Calu3 (cell line): ENCODE measurements around the gene GPX3. TPM values are rescaled to one million over a fixed set of nuclear protein-coding genes. Genes with fewer than 3 reads are reported as not detected.
A peak's percentile ranks its signal among the peaks of the same experiment; 100 is the strongest.

Experiments
- BruUV-seq: library from RNA; stranded (reverse); fragments of 400-500 nt; replicated peaks from 2 replicates; lab custom pipeline; 2021; lab: Mats Ljungman, UMichigan
- CTCF ChIA-PET: fragments of 300-600 bp; sonication (Branson Sonifier 250); formaldehyde crosslinking; loops from one replicate; lab custom pipeline; 2022; ENCODE audit warnings: antibody characterized with exemption; lab: Charles Lee
- DNase-seq: peaks from one replicate; pipeline ENCODE4 v3.0.0; 2022
- H3K27ac Mint-ChIP-seq: one replicate; pipeline ENCODE4 v1.8.0; 2022; ENCODE audit warnings: mixed read lengths; ENCODE audit not compliant: unreplicated experiment
- H3K27me3 Mint-ChIP-seq: one replicate; pipeline ENCODE4 v1.8.0; 2022; ENCODE audit warnings: mixed read lengths; ENCODE audit not compliant: unreplicated experiment
- H3K36me3 Mint-ChIP-seq: one replicate; pipeline ENCODE4 v1.8.0; 2022; ENCODE audit warnings: mild to moderate bottlenecking, moderate library complexity, mixed read lengths; ENCODE audit not compliant: insufficient read depth, unreplicated experiment
- H3K4me1 Mint-ChIP-seq: one replicate; pipeline ENCODE4 v1.8.0; 2022; ENCODE audit warnings: mild to moderate bottlenecking, low read depth, mixed read lengths; ENCODE audit not compliant: unreplicated experiment
- H3K4me3 Mint-ChIP-seq: one replicate; pipeline ENCODE4 v1.8.0; 2022; ENCODE audit warnings: mild to moderate bottlenecking, low read depth, moderate library complexity, mixed read lengths; ENCODE audit not compliant: unreplicated experiment
- H3K9me3 Mint-ChIP-seq: one replicate; pipeline ENCODE4 v1.8.0; 2022; ENCODE audit warnings: low read depth, mixed read lengths; ENCODE audit not compliant: unreplicated experiment
- intact Hi-C: fragments of 100-400 bp; cut with micrococcal nuclease; formaldehyde crosslinking; loops from one replicate; pipeline ENCODE4 v1.10.0; 2022; ENCODE audit not compliant: unreplicated experiment
- total RNA-seq: library from RNA; stranded (reverse); gene quantifications from 2 replicates; pipeline ENCODE4 v1.2.3, GENCODE V29; 2022
- TF ChIP-seq, protein P1 (sequence below): fragments of 200-600 bp; IDR thresholded peaks from one replicate; pipeline ENCODE4 v1.8.0; 2022; ENCODE audit warnings: antibody characterized with exemption; ENCODE audit not compliant: unreplicated experiment

Gene GPX3
- total RNA-seq, 1 experiment from 2014 or later = not detected

- TF ChIP-seq, protein P1, sequence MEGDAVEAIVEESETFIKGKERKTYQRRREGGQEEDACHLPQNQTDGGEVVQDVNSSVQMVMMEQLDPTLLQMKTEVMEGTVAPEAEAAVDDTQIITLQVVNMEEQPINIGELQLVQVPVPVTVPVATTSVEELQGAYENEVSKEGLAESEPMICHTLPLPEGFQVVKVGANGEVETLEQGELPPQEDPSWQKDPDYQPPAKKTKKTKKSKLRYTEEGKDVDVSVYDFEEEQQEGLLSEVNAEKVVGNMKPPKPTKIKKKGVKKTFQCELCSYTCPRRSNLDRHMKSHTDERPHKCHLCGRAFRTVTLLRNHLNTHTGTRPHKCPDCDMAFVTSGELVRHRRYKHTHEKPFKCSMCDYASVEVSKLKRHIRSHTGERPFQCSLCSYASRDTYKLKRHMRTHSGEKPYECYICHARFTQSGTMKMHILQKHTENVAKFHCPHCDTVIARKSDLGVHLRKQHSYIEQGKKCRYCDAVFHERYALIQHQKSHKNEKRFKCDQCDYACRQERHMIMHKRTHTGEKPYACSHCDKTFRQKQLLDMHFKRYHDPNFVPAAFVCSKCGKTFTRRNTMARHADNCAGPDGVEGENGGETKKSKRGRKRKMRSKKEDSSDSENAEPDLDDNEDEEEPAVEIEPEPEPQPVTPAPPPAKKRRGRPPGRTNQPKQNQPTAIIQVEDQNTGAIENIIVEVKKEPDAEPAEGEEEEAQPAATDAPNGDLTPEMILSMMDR = no peak
- Mint-ChIP-seq H3K27ac (no peak overlapping the region), H3K27me3 (peaks cover 26% of the 10 kb centered on the region), H3K36me3 (no peaks in the 10 kb centered on the region), H3K4me3 (no peak overlapping the region), H3K4me1 (no peaks in the 10 kb centered on the region), H3K9me3 (no peaks in the 10 kb centered on the region)
- CTCF ChIA-PET = no interaction called here
- intact Hi-C loops = loop anchor here (10.0 kb wide), 1 partner anchor 443 kb away; the partner anchor contains the start of gene SLC36A1
- DNase-seq = no peak
- BruUV-seq = no TSS peak
Measured at GRCh38 chr5:151001436-151001835, 19.0 kb upstream of the GPX3 start.

DNA sequence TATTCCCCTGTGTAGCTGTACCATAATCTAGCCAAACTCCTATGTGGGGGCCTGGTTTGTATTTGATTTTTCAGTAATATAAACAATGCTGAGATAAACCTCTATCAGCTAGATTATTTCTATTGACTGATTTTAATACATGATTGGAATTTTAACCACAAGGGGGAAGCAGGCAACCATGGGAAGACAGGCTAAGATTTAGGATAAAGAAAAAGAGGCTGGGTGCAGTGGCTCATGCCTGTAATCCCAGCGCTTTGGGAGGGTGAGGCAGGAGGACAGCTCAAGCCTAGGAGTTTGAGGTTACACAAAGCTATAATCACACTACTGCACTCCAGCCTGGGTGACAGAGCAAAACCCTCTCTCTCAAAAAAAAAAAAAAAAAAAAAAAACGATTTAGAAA lies 18.1 kb upstream of the GPX3 start:
- H3K9me3 Mint-ChIP-seq = no peaks in the 10 kb centered on the region
- BruUV-seq = no TSS peak
- CTCF ChIA-PET = interaction anchor here (0.7 to 1.5 kb wide), 9 partner anchors 57 to 318 kb away, joined by 3 to 19 read pairs (median 8); partner anchors contain the start of gene ANXA6
- no peak overlapping the region for H3K27ac Mint-ChIP-seq
- no peaks in the 10 kb centered on the region for H3K36me3 Mint-ChIP-seq
- H3K4me1 Mint-ChIP-seq = no peaks in the 10 kb centered on the region
- no peak overlapping the region for H3K4me3 Mint-ChIP-seq
- peak; percentile 52 for DNase-seq
- intact Hi-C loops = loop anchor here (1.0 to 10.0 kb wide), 5 partner anchors 113 to 443 kb away; partner anchors contain the start of gene SLC36A1
- H3K27me3 Mint-ChIP-seq = peaks cover 26% of the 10 kb centered on the region
- TF ChIP-seq, protein P1 = no peak

DNA sequence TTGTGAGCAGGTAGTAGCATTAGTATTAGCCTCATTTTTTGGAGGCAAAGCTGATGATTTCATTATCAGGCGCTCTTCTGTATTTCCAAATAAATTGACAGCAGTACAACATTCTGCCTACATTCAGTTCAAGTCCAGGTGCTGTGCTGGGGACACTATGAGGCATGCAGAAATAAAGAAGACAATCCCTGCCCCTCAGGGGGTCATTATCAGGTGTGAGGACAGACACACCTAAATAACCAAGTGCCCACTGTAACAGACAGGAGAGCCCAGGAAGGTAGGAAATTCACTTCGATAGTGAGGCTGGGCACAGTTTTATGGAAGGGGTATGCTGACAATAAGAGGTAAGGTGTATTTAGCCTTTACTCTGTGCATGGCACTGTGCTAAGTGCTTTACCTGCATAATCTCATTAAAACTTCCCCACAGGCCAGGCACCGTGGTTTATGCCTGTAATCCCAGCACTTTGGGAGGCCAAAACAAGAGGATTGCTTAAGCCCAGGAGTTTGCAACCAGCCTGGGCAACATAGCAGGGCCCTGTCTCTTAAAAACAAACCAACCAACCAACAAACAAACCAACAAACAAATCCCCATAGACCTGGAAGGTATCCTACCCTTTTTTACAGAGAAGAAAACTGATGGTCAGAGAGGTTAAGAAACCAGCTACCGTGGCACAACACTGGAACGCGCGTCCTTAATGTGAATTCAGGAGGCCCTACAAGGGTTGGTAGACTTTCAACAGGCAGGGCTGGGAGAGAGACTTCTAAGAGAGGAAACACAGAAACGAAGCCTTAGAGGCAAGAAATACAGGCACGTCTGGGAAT lies 17.5 kb upstream of the GPX3 start:
- Mint-ChIP-seq H3K36me3 (no peaks in the 10 kb centered on the region), H3K27me3 (peaks cover 26% of the 10 kb centered on the region), H3K4me3 (no peak overlapping the region), H3K27ac (no peak overlapping the region), H3K9me3 (no peaks in the 10 kb centered on the region), H3K4me1 (no peaks in the 10 kb centered on the region)
- intact Hi-C loops = loop anchor here (1.0 to 10.0 kb wide), 5 partner anchors 112 to 442 kb away; partner anchors contain the start of gene SLC36A1
- CTCF ChIA-PET = interaction anchor here (0.7 to 1.5 kb wide), 8 partner anchors 56 to 317 kb away, joined by 4 to 19 read pairs (median 8); partner anchors contain the start of gene ANXA6
- TF ChIP-seq, protein P1 = no peak
- no TSS peak for BruUV-seq
- DNase-seq = no peak

DNA sequence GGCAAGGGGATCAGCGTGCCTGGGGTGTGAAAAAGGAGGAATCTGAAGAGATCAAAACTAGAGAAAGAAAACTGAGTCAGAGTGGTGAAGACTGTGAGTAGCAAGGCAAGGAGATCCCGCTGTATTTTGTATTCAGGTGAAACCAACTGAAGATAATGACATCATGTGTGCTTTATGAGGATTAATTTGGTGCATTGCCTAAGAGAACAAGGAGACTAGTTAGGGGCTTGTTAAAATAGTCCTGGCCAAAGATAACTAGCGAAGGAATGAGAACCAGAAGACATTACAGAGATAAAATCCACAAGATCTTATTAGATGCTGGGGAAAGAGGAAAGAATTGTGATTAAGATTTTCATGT lies 16.9 kb upstream of the GPX3 start:
- TF ChIP-seq, protein P1 = no peak
- Mint-ChIP-seq H3K27ac (no peak overlapping the region), H3K36me3 (no peaks in the 10 kb centered on the region), H3K4me3 (no peak overlapping the region), H3K9me3 (no peaks in the 10 kb centered on the region), H3K4me1 (no peaks in the 10 kb centered on the region), H3K27me3 (peaks cover 26% of the 10 kb centered on the region)
- DNase-seq = no peak
- intact Hi-C loops = loop anchor here (10.0 kb wide), 1 partner anchor 441 kb away; the partner anchor contains the start of gene SLC36A1
- CTCF ChIA-PET = no interaction called here
- BruUV-seq = no TSS peak
